GM20431 (cell line): Measurements from ENCODE around the gene GAGE13.
"Not testable (repeated sequence)": the region's sequence is repeated elsewhere in the genome, so short reads cannot be mapped to it uniquely, and the experiment has no call there.

Experiments used
- in situ Hi-C: fragments of 300-500 bp; cut with MseI, MboI; formaldehyde crosslinking; loops from one replicate; pipeline ENCODE4 v1.15.0; 2020; ENCODE audit warnings: low sequenced_read_pairs; ENCODE audit not compliant: unreplicated experiment

Gene GAGE13

GRCh38 chrX:49323735-49324134 is 7.6 kb upstream of the GAGE13 start:
- in situ Hi-C loops, result not testable (repeated sequence)

GRCh38 chrX:49330421-49330820 is 961 bp upstream of the GAGE13 start:
- in situ Hi-C loops, result not testable (repeated sequence)

GRCh38 chrX:49331841-49332240 is 459 bp downstream of the GAGE13 start:
- in situ Hi-C loops, result not testable (repeated sequence)

- in situ Hi-C loops, result not testable (repeated sequence)
Observed at GRCh38 chrX:49341449-49341848, 10.1 kb downstream of the GAGE13 start.

GRCh38 chrX:49344496-49345175 is 13.3 kb downstream of the GAGE13 start:
- in situ Hi-C loops, result not testable (repeated sequence)

- in situ Hi-C loops, result not testable (repeated sequence)
Observed at GRCh38 chrX:49345402-49345801, 14.0 kb downstream of the GAGE13 start.

GRCh38 chrX:49346150-49346549 is 14.8 kb downstream of the GAGE13 start:
- in situ Hi-C loops, result not testable (repeated sequence)
